OCI-LY1 (cell line): ENCODE measurements around the gene CCDC88B.

Experiments used
- H2AFZ ChIP-seq: fragments of 200-600 bp; sonication (generic), shearing (Covaris generic); 2 replicates; pipeline ENCODE4 v1.6.0; 2014; ENCODE audit warnings: antibody characterized with exemption, mild to moderate bottlenecking, low read length
- H3F3A ChIP-seq: fragments of 200-600 bp; sonication (generic), shearing (Covaris generic); 2 replicates; pipeline ENCODE4 v1.6.0; 2014; ENCODE audit warnings: mild to moderate bottlenecking, antibody characterized with exemption, low read length, moderate library complexity; ENCODE audit not compliant: insufficient read depth
- H3K27ac ChIP-seq: fragments of 200-600 bp; sonication (generic); 2 replicates; pipeline ENCODE4 v1.5.1; 2014; ENCODE audit warnings: low read length, mixed run types, mild to moderate bottlenecking, low read depth; ENCODE audit not compliant: poor library complexity, severe bottlenecking
- H3K27me3 ChIP-seq: fragments of 200-600 bp; sonication (generic); 2 replicates; pipeline ENCODE4 v1.6.0; 2014; ENCODE audit warnings: antibody characterized with exemption, mild to moderate bottlenecking, low read length, moderate library complexity; ENCODE audit not compliant: insufficient read depth
- H3K36me3 ChIP-seq: fragments of 200-600 bp; sonication (generic); 2 replicates; pipeline ENCODE4 v1.6.1; 2014; ENCODE audit warnings: mild to moderate bottlenecking, antibody characterized with exemption, low read length, moderate library complexity, mixed read lengths; ENCODE audit not compliant: insufficient read depth
- H3K4me1 ChIP-seq: fragments of 200-600 bp; sonication (generic); 2 replicates; pipeline ENCODE4 v1.5.1; 2014; ENCODE audit warnings: mild to moderate bottlenecking, low read length, moderate library complexity; ENCODE audit not compliant: insufficient read depth, severe bottlenecking
- H3K4me2 ChIP-seq: fragments of 200-600 bp; sonication (generic), shearing (Covaris generic); 2 replicates; pipeline ENCODE4 v1.6.1; 2014; ENCODE audit warnings: low read length
- H3K4me3 ChIP-seq: fragments of 200-600 bp; sonication (generic); 2 replicates; pipeline ENCODE4 v1.5.1; 2014; ENCODE audit warnings: low read length, low read depth, mild to moderate bottlenecking, mixed read lengths; ENCODE audit not compliant: poor library complexity, severe bottlenecking
- H3K79me2 ChIP-seq: fragments of 200-600 bp; shearing (Covaris generic); 2 replicates; pipeline ENCODE4 v1.6.1; 2016; ENCODE audit warnings: mixed run types, low read length, mixed read lengths; ENCODE audit not compliant: insufficient read depth
- H3K9ac ChIP-seq: fragments of 200-600 bp; sonication (generic), shearing (Covaris generic); 2 replicates; pipeline ENCODE4 v1.6.1; 2014; ENCODE audit warnings: mild to moderate bottlenecking, low read length, mixed read lengths
- H3K9me2 ChIP-seq: fragments of 200-600 bp; sonication (generic), shearing (Covaris generic); 2 replicates; pipeline ENCODE4 v1.6.1; 2014; ENCODE audit warnings: low read depth, mild to moderate bottlenecking, low read length, mixed read lengths
- H3K9me3 ChIP-seq: fragments of 200-600 bp; shearing (Covaris generic); 2 replicates; pipeline ENCODE4 v1.6.1; 2014; ENCODE audit warnings: low read length, mixed read lengths
- H4K20me1 ChIP-seq: fragments of 200-600 bp; sonication (generic), shearing (Covaris generic); 2 replicates; pipeline ENCODE4 v1.6.0; 2016; ENCODE audit warnings: mild to moderate bottlenecking, low read length; ENCODE audit not compliant: insufficient read depth
- CTCF ChIP-seq: fragments of 200-600 bp; sonication (generic), shearing (Covaris generic); IDR thresholded peaks from 2 replicates; pipeline ENCODE4 v1.5.1; 2017; ENCODE audit warnings: mild to moderate bottlenecking, antibody characterized with exemption, low read length, moderate library complexity, mixed read lengths
- EZH2 ChIP-seq: fragments of 200-600 bp; sonication (generic), shearing (Covaris generic); IDR thresholded peaks from 2 replicates; pipeline ENCODE4 v1.8.0; 2017; ENCODE audit warnings: borderline replicate concordance, mixed run types, mild to moderate bottlenecking, antibody characterized with exemption, low read length, moderate library complexity, mixed read lengths

Gene CCDC88B

GRCh38 chr11:64401775-64402174 lies 61.8 kb downstream of the CCDC88B start:
- Histone ChIP-seq H3K4me1 (no peaks in the 10 kb centered on the region), H3K9me2 (no peaks in the 10 kb centered on the region), H3K27me3 (no peaks in the 10 kb centered on the region; the same call in 1 of the 2 replicates), H3F3A (no peaks in the 10 kb centered on the region), H3K4me3 (no peak overlapping the region), H3K4me2 (no peak overlapping the region), H2AFZ (no peak overlapping the region), H4K20me1 (no peaks in the 10 kb centered on the region), H3K9me3 (no peaks in the 10 kb centered on the region), H3K9ac (no peak overlapping the region), H3K27ac (no peak overlapping the region), H3K36me3 (no peaks in the 10 kb centered on the region), H3K79me2 (no peaks in the 10 kb centered on the region)
- TF ChIP-seq CTCF: no peak
- no peak for TF ChIP-seq EZH2

- H3K9me2 ChIP-seq: no peaks in the 10 kb centered on the region
- no peaks in the 10 kb centered on the region for H3K36me3 ChIP-seq
- no peaks in the 10 kb centered on the region; the same call in 1 of the 2 replicates for H3K27me3 ChIP-seq
- no peak overlapping the region for H3K9ac ChIP-seq
- H3K79me2 ChIP-seq: no peaks in the 10 kb centered on the region
- H2AFZ ChIP-seq: no peak overlapping the region
- no peaks in the 10 kb centered on the region for H3K9me3 ChIP-seq
- H4K20me1 ChIP-seq: no peaks in the 10 kb centered on the region
- no peaks in the 10 kb centered on the region for H3K4me1 ChIP-seq
- H3K4me2 ChIP-seq: no peak overlapping the region
- H3K27ac ChIP-seq: no peak overlapping the region
- TF ChIP-seq CTCF (no peak), EZH2 (no peak)
- no peaks in the 10 kb centered on the region for H3F3A ChIP-seq
- no peak overlapping the region for H3K4me3 ChIP-seq
These were observed 63.1 kb downstream of the CCDC88B start for GRCh38 chr11:64403106-64403505.

GRCh38 chr11:64406221-64406946 lies 66.4 kb downstream of the CCDC88B start:
- no peaks in the 10 kb centered on the region for H3K36me3 ChIP-seq
- H3K4me1 ChIP-seq: no peaks in the 10 kb centered on the region
- TF ChIP-seq CTCF (no peak), EZH2 (no peak)
- no peaks in the 10 kb centered on the region for H4K20me1 ChIP-seq
- H3K4me2 ChIP-seq: no peak overlapping the region
- H3K27me3 ChIP-seq: no peaks in the 10 kb centered on the region; the same call in 1 of the 2 replicates
- no peak overlapping the region for H3K9ac ChIP-seq
- H3K9me2 ChIP-seq: no peaks in the 10 kb centered on the region
- H3K27ac ChIP-seq: no peak overlapping the region
- no peak overlapping the region for H3K4me3 ChIP-seq
- H3K79me2 ChIP-seq: no peaks in the 10 kb centered on the region
- no peak overlapping the region for H2AFZ ChIP-seq
- no peaks in the 10 kb centered on the region for H3F3A ChIP-seq
- H3K9me3 ChIP-seq: no peaks in the 10 kb centered on the region
